Suprapubic skin (tissue), 3 donors: ENCODE data around the gene RBM33.

Experiments used
- EP300 ChIP-seq: sonication (generic); formaldehyde crosslinking; IDR thresholded peaks from one replicate; pipeline ENCODE4 v1.6.1; 2017; ENCODE audit warnings: antibody characterized with exemption
- POLR2A ChIP-seq, 2 donors: fragments of 450-650 bp; IDR thresholded peaks; one replicate each; pipeline ENCODE4 v1.6.1; 2017; ENCODE audit warnings: antibody characterized with exemption in 2 of 2, mild to moderate bottlenecking in 2 of 2, moderate library complexity in 2 of 2
- TF ChIP-seq, protein P1 (sequence below), 2 donors: fragments of 200-600 bp in 1 of 2; fragments of 450-650 bp in 1 of 2; sonication (generic) in 1 of 2; IDR thresholded peaks; one replicate each; pipeline ENCODE4 v1.5.1; 2016 to 2019; ENCODE audit warnings: antibody characterized with exemption in 2 of 2, mild to moderate bottlenecking in 1 of 2, moderate library complexity in 1 of 2

DNA sequence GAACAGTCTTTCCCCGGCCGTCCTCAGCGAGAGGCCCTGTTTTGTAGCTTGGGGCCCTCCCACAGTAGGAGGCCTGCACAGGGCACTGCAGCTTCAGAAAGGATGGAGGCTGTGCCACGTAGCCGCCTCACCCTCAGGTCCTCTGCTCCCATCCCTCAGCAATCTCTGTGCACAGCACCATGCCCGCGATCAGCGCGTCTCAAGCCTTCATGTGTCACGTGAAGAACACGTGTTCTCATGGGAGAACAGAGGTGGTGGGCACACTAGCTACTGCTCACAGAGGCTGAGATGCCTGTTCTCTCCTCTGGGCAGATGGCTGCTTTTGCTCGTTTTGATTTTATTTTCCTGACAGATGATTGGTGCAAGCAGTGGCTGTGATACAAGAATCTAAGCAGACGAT is 176.3 kb downstream of the RBM33 start:
- TF ChIP-seq, protein P1, sequence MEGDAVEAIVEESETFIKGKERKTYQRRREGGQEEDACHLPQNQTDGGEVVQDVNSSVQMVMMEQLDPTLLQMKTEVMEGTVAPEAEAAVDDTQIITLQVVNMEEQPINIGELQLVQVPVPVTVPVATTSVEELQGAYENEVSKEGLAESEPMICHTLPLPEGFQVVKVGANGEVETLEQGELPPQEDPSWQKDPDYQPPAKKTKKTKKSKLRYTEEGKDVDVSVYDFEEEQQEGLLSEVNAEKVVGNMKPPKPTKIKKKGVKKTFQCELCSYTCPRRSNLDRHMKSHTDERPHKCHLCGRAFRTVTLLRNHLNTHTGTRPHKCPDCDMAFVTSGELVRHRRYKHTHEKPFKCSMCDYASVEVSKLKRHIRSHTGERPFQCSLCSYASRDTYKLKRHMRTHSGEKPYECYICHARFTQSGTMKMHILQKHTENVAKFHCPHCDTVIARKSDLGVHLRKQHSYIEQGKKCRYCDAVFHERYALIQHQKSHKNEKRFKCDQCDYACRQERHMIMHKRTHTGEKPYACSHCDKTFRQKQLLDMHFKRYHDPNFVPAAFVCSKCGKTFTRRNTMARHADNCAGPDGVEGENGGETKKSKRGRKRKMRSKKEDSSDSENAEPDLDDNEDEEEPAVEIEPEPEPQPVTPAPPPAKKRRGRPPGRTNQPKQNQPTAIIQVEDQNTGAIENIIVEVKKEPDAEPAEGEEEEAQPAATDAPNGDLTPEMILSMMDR (IDR thresholded peaks at IDR 0.05) = no peak
- TF ChIP-seq EP300 = no peak
- no peak for TF ChIP-seq POLR2A (IDR thresholded peaks at IDR 0.05)
